Measurements from ENCODE around the gene MTREX. TPM values are rescaled to one million over a fixed set of nuclear protein-coding genes. Genes with fewer than 3 reads are reported as not detected.

Gene MTREX
- total RNA-seq, 2 donors from 2014 or later, result 72.9 to 95.9 TPM

GRCh38 chr5:55437452-55437851 is 129.7 kb downstream of the MTREX start:
- peaks cover 21% of the 10 kb centered on the region for H3K36me3 Mint-ChIP-seq
- H3K27ac Mint-ChIP-seq, result no peak overlapping the region
- peaks cover 15% of the 10 kb centered on the region for H3K9me3 Mint-ChIP-seq
- H3K4me3 Mint-ChIP-seq, result no peak overlapping the region
- H3K27me3 Mint-ChIP-seq, result no peaks in the 10 kb centered on the region
- ATAC-seq, result no peak
- no peaks in the 10 kb centered on the region for H3K4me1 Mint-ChIP-seq (ENCODE audit: low read depth in 2 of 2)
- DNase-seq (ENCODE audit: low spot score), result no peak

DNA sequence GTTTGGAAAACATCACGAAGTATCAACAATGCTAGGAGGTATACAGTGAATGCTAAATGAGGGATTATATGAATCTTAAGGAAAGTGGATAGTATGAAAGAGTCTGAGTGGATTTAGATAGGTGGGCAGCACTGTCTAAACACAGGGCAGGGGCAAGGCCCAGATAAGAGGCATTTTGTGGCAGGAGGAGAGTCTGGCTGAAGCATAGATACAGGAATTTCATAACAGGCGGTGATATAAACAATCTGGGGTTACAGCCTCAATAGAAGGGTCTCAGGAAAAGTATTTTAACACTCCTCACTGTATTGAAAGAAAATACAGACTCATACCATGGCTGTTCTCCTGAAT is 130.0 kb downstream of the MTREX start:
- H3K36me3 Mint-ChIP-seq, result peaks cover 17% of the 10 kb centered on the region
- ATAC-seq, result peak in 1 of 2 donors; percentile 38
- H3K27ac Mint-ChIP-seq, result no peak overlapping the region
- peaks cover 14% of the 10 kb centered on the region for H3K9me3 Mint-ChIP-seq
- no peak overlapping the region for H3K4me3 Mint-ChIP-seq
- H3K27me3 Mint-ChIP-seq, result no peaks in the 10 kb centered on the region
- DNase-seq (ENCODE audit: low spot score), result no peak
- no peaks in the 10 kb centered on the region for H3K4me1 Mint-ChIP-seq (ENCODE audit: low read depth in 2 of 2)

DNA sequence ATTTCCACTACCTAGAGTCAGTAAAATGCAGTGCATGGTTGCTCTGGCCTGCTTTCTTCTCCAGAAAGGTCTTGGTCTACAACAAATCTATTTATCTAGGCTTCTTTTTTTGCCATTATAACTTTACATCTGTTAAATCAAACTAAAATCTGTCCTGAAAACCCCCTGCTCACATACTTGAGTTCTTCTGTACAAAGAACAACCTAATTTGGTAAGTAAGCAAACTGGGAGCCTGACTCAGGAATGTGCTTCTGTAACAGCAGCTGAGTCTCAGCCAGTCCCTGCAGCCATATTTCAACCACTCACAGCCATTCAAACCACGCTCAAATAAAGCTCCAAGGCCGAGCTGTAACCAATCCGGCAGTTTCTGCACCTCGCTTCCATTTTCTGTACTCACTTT is 131.2 kb downstream of the MTREX start:
- no peak overlapping the region for H3K4me3 Mint-ChIP-seq
- H3K9me3 Mint-ChIP-seq, result peaks cover 12% of the 10 kb centered on the region
- no peaks in the 10 kb centered on the region for H3K27me3 Mint-ChIP-seq
- H3K4me1 Mint-ChIP-seq (ENCODE audit: low read depth in 2 of 2), result no peaks in the 10 kb centered on the region
- ATAC-seq (no peak), DNase-seq (ENCODE audit: low spot score) (no peak)
- peaks cover 14% of the 10 kb centered on the region for H3K36me3 Mint-ChIP-seq
- no peak overlapping the region for H3K27ac Mint-ChIP-seq

DNA sequence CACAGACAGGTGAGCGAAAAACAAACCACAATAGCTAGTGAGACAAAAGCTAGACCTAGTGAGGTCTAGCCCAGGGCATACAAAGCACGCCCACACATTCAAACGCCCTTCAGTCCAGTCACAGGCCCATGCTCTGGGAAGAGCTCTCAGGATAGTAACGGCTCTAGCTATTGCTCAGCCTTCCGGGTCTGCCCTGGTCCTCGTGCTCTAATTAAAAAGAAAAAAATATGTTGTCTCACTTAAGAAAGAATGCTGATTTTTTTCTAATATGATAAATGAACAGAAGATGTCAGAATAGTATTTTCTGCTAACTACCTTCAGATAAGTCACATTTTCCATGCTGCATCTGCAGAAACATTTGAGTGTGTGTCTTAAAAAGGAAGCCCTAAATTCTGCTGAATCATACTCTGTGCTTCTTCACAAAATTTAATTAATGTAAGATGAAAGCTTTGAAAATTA is 132.4 kb downstream of the MTREX start:
- Mint-ChIP-seq H3K9me3 (no peaks in the 10 kb centered on the region), H3K27ac (peak overlapping the region in 1 of 2 donors; percentile 45), H3K36me3 (peaks cover 2% of the 10 kb centered on the region), H3K4me1 (ENCODE audit: low read depth in 2 of 2) (no peaks in the 10 kb centered on the region), H3K4me3 (no peak overlapping the region), H3K27me3 (no peaks in the 10 kb centered on the region)
- ATAC-seq (no peak), DNase-seq (ENCODE audit: low spot score) (no peak)

- no peak overlapping the region for H3K27ac Mint-ChIP-seq
- no peak overlapping the region for H3K4me3 Mint-ChIP-seq
- no peaks in the 10 kb centered on the region for H3K9me3 Mint-ChIP-seq
- no peaks in the 10 kb centered on the region for H3K4me1 Mint-ChIP-seq (ENCODE audit: low read depth in 2 of 2)
- peaks cover 0 to 4% of the 10 kb centered on the region in 2 donors for H3K27me3 Mint-ChIP-seq
- DNase-seq (ENCODE audit: low spot score) (no peak), ATAC-seq (no peak)
- no peaks in the 10 kb centered on the region for H3K36me3 Mint-ChIP-seq
These were observed 133.4 kb downstream of the MTREX start for GRCh38 chr5:55441107-55441771.

- Mint-ChIP-seq H3K36me3 (no peaks in the 10 kb centered on the region), H3K4me1 (ENCODE audit: low read depth in 2 of 2) (no peaks in the 10 kb centered on the region)
- no peak for ATAC-seq
These were observed 134.2 kb downstream of the MTREX start for GRCh38 chr5:55441954-55442353.

GRCh38 chr5:55445791-55446190 is 138.0 kb downstream of the MTREX start:
- Mint-ChIP-seq H3K27me3 (peaks cover 0 to 4% of the 10 kb centered on the region in 2 donors), H3K27ac (peak overlapping the region in 1 of 2 donors; percentile 16), H3K4me1 (ENCODE audit: low read depth in 2 of 2) (no peaks in the 10 kb centered on the region), H3K4me3 (no peak overlapping the region), H3K36me3 (no peaks in the 10 kb centered on the region), H3K9me3 (no peaks in the 10 kb centered on the region)
- ATAC-seq, result no peak
- DNase-seq (ENCODE audit: low spot score), result no peak

More at GRCh38 chr5:55441954-55442353, 134.2 kb downstream of the MTREX start:
- no peak overlapping the region for H3K4me3 Mint-ChIP-seq
- H3K27me3 Mint-ChIP-seq, result peaks cover 0 to 4% of the 10 kb centered on the region in 2 donors
- DNase-seq (ENCODE audit: low spot score), result no peak
- H3K9me3 Mint-ChIP-seq, result no peaks in the 10 kb centered on the region
- H3K27ac Mint-ChIP-seq, result no peak overlapping the region

GRCh38 chr5:55446640-55447351 is 139.0 kb downstream of the MTREX start:
- Mint-ChIP-seq H3K27ac (no peak overlapping the region), H3K9me3 (no peaks in the 10 kb centered on the region), H3K4me1 (ENCODE audit: low read depth in 2 of 2) (no peaks in the 10 kb centered on the region), H3K27me3 (peaks cover 0 to 4% of the 10 kb centered on the region in 2 donors), H3K36me3 (no peaks in the 10 kb centered on the region), H3K4me3 (no peak overlapping the region)
- ATAC-seq (no peak), DNase-seq (ENCODE audit: low spot score) (no peak)

DNA sequence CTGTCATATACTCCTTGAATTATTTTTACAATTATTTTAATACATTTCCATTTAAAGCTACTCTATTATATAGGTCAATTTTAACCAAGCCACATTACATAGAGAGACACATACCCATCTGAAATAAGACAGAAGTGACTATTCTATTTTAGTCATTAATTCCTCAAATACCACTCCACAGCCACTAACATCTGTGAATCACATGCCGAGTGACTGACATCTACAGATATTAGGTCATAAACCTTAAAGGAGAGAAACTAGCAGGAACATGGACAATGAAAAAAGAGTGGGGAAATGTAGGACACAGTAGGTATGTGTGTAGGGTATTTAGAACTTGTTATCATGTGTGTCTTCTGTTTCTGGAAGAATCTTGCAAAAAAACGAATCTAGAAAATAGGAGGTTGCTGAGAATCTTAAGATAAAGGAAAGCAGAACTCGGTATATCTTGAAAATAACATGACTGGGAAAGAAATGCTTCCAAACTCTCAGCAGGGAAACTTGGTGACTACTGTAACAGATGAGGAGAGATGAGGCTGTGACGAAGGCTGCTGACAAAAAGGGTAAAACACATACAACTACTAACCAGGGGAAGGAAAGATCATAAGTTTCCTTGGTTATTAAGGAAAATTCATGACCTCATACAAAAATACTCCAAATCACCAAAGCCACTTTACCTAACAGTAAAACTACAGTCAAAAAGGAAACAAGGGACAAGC is 142.4 kb downstream of the MTREX start:
- DNase-seq (ENCODE audit: low spot score), result no peak
- Mint-ChIP-seq H3K27ac (no peak overlapping the region), H3K36me3 (no peaks in the 10 kb centered on the region), H3K4me1 (ENCODE audit: low read depth in 2 of 2) (no peaks in the 10 kb centered on the region), H3K27me3 (peaks cover 0 to 4% of the 10 kb centered on the region in 2 donors), H3K4me3 (no peak overlapping the region), H3K9me3 (no peaks in the 10 kb centered on the region)
- no peak for ATAC-seq

DNA sequence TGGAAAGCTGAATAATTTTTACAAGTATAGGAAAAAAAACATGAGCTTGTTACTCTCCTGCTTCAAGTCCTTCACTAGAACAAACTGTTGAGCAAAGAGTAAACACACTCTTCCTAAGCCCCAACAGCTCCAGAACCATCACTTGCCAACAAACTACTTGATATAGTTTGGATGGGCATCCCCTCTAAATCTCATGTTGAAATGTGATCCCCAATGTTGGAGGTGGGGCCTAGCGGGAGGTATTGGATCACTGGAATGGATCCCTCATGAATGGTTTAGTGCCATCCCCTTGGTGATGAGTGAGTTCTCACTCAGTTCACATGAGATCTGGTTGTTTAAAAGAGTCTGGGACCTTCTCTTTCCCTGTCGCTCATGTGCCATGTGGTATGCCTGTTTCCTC is 144.2 kb downstream of the MTREX start:
- H3K36me3 Mint-ChIP-seq, result no peaks in the 10 kb centered on the region
- no peak for DNase-seq (ENCODE audit: low spot score)
- H3K27me3 Mint-ChIP-seq, result no peaks in the 10 kb centered on the region
- H3K4me1 Mint-ChIP-seq (ENCODE audit: low read depth in 2 of 2), result no peaks in the 10 kb centered on the region
- H3K9me3 Mint-ChIP-seq, result no peaks in the 10 kb centered on the region
- no peak for ATAC-seq
- no peak overlapping the region for H3K27ac Mint-ChIP-seq
- H3K4me3 Mint-ChIP-seq, result no peak overlapping the region

GRCh38 chr5:55453211-55453610 is 145.4 kb downstream of the MTREX start:
- ATAC-seq, result no peak
- Mint-ChIP-seq H3K9me3 (no peaks in the 10 kb centered on the region), H3K4me1 (ENCODE audit: low read depth in 2 of 2) (no peaks in the 10 kb centered on the region), H3K27me3 (no peaks in the 10 kb centered on the region), H3K4me3 (no peak overlapping the region), H3K36me3 (no peaks in the 10 kb centered on the region), H3K27ac (no peak overlapping the region)
- DNase-seq (ENCODE audit: low spot score), result no peak

GRCh38 chr5:55454282-55454681 is 146.5 kb downstream of the MTREX start:
- no peaks in the 10 kb centered on the region for H3K9me3 Mint-ChIP-seq
- DNase-seq (ENCODE audit: low spot score) (no peak), ATAC-seq (no peak)
- H3K27me3 Mint-ChIP-seq, result no peaks in the 10 kb centered on the region
- no peaks in the 10 kb centered on the region for H3K36me3 Mint-ChIP-seq
- no peak overlapping the region for H3K4me3 Mint-ChIP-seq
- no peak overlapping the region for H3K27ac Mint-ChIP-seq
- no peaks in the 10 kb centered on the region for H3K4me1 Mint-ChIP-seq (ENCODE audit: low read depth in 2 of 2)

DNA sequence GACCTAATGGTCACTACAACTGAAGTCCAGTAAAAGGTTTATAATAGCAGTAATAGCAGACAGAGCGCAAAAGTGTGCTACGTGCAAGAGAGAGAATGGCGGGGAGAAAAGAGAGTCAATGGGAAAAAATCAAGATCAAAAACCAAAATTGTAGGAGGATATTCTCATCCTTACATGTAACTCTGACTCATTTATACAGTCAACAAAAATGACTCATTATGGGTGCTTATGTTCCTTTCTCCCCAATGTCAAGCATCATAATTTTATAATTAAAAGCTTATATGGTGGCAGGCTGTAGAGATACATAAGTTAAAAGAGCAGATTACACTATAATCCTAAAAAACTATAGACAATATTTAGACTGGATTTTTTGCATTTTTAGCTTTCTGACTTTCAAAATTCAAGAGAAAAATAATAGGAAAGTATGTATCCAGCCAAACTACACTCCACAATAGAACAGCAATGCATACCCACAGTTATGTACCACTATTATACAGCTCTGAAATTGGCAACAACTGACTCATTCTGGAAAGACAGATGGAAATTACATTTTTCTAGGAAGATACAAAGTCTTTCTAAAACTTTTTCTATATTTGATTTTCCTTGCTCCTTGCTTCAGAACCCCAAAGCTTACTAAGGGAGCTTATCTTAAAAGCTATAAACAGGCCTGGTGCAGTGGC is 148.6 kb downstream of the MTREX start:
- Mint-ChIP-seq H3K27ac (no peak overlapping the region), H3K27me3 (no peaks in the 10 kb centered on the region), H3K4me3 (no peak overlapping the region)

GRCh38 chr5:55459572-55459971 is 151.8 kb downstream of the MTREX start:
- H3K27ac Mint-ChIP-seq, result no peak overlapping the region
- no peaks in the 10 kb centered on the region for H3K36me3 Mint-ChIP-seq
- no peaks in the 10 kb centered on the region for H3K27me3 Mint-ChIP-seq
- H3K9me3 Mint-ChIP-seq, result no peaks in the 10 kb centered on the region
- no peaks in the 10 kb centered on the region for H3K4me1 Mint-ChIP-seq (ENCODE audit: low read depth in 2 of 2)
- no peak for ATAC-seq
- no peak for DNase-seq (ENCODE audit: low spot score)
- no peak overlapping the region for H3K4me3 Mint-ChIP-seq

More for the DNA sequence above, 148.6 kb downstream of the MTREX start:
- Mint-ChIP-seq H3K9me3 (no peaks in the 10 kb centered on the region), H3K4me1 (ENCODE audit: low read depth in 2 of 2) (no peaks in the 10 kb centered on the region), H3K36me3 (no peaks in the 10 kb centered on the region)
- ATAC-seq, result no peak
- no peak for DNase-seq (ENCODE audit: low spot score)

Measured in natural killer cell treated with Interleukin-12 subunit alpha and Interleukin-12 subunit beta and Interleukin-15 and Interleukin-18, amount 100 ng/mL, for 72 hours (primary cell).